Stromal cell of bone marrow (primary cell): ENCODE results near the gene NPAS1.

Source experiments
- DNase-seq: peaks from one replicate; pipeline ENCODE4 v3.0.0-alpha.2; 2012; ENCODE audit warnings: low read depth

Gene NPAS1

DNA sequence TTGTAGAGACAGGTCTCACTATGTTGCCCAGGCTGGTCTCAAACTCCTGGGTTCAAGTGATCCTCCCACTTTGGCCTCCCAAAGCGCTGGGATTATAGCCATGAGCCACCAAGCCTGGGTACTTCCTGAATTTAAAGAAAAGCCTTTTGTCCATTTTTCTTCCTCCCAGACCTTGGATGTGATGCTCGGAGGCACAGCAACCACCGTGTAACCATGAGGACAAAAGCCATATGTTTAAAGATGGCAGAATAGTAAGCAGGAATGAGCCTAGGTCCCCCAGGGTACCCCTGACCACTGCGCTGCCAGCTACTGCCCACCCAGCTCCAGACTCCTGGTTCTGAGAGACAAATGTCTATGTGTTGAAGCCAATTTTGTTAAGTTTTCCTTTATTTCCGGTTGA lies 62.9 kb downstream of the NPAS1 start:
- DNase-seq, result no peak

DNA sequence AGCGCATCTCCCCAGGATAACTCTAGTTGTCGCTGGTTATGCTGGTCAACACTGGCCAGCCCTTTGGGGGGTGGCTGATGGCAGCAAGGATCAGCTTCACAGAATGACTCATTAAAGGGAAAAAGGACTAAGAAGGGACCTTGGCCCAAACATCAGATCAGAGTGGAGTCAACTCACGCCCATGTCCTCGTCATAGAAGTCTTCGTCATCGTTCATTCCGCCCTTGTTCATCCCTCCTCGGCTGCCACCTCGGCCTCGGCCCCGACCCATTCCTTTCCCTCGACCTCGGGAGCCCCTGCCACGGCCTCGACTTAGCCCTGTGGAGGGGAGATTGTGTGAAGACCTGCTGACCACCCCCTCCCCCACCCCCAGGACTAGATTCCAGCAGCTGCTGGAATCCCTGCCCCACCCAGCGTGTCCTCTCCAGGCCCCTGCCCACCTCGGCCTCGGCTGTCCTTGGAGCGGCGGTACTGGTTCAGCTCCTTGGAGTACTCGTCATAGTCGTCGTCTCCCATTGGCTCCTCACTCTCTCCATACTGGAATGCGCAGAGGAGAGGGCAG lies 65.3 kb downstream of the NPAS1 start:
- no peak for DNase-seq

GRCh38 chr19:47086280-47086679 lies 66.6 kb downstream of the NPAS1 start:
- DNase-seq, result no peak

GRCh38 chr19:47089767-47090350 lies 70.2 kb downstream of the NPAS1 start:
- no peak for DNase-seq

DNA sequence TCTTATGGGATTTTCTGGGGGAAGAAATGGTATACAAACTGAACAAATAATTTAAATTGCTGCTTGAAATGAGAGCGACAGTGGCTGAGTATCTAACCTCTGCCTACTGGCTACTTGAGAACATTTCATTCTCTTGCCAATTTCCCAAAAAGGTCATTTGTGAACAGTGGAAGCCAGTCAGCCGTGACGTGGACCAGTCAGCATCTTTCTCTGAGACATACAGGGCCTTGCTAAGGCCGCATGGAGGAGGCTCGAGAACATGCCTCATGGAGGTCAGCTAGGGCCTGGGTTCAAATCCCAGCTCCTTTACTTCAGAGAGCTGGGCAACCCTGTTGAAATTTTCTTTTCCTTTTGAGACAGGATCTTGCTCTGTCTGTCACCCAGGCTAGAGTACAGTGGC lies 73.6 kb downstream of the NPAS1 start:
- DNase-seq, result no peak

DNA sequence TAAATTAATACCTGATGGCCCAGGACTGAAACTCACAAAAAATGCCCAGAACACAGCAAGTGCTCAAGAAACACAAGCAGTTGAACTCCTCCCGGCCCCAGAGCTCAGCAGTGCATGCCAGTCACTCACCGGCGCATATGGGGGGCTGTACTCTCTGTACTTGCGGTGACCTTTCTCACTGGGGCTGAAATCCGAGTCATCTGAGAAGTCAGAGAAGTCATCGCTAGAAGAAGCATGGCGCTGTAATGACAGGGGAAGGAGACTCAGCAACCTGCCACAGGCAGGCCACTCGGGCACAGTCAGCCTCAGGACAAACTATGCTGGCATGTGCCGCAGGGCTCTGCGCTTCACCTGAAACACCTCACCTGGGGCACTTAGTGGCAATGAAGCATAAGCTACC lies 74.2 kb downstream of the NPAS1 start:
- no peak for DNase-seq

DNA sequence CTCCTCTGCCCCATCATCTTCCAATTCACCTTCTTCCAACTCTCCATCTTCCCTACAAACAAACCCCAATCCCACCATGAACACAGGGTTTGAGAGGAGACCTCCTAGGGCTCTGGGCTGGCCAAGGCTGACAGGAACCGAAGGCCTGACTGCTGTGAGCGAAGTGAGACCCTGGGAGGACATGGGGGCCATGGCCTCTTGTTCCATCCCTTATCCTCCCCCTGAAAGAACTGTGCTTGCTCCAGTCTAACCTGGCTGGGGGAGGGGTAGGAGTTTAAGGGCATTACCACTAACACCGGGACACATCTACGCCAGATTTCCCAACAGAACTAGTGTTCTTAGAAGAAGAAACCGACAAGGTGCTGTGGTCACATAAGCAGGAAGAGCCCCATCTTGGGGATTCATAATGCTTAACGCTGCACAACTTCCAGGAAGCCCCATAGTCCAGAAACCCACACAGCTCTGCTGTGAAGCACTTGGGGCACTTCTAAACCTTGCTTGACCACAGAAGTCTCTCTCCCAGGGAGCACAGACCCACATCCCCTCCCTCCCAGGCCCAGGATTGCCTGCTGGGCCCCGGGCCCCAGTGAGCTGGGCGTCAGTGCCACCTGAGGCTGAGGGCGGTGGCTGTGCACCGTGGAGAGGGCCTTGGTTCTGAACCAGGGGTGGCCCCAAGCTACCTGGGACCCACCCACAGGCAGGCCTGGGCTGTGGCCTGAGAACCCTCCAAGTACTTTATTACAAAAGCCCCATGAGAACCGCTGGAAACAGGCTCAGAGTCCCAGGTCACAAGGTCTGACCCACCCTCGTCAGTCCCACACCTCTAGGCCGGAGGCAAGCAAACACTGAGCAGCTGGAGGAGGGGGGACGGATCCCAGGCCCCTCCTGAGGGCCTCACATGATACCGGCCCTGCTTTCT lies 75.2 kb downstream of the NPAS1 start:
- DNase-seq, result no peak
